Mesothelial cell of epicardium (in vitro differentiated cells): ENCODE data around the gene ZNF281. TPM values are rescaled to one million over a fixed set of nuclear protein-coding genes. Genes with fewer than 3 reads are reported as not detected.
"Not testable (repeated sequence)": the region's sequence is repeated elsewhere in the genome, so short reads cannot be mapped to it uniquely, and the experiment has no call there.

Experiments
- DNase-seq, 2 experiments: peaks; one replicate each; pipeline ENCODE4 v3.0.0; 2021; ENCODE audit warnings: low spot score in 2 of 2; ENCODE audit not compliant: unreplicated experiment in 2 of 2
- H3K27ac Mint-ChIP-seq: 2 replicates; pipeline ENCODE4 v1.8.0; 2021; ENCODE audit warnings: mixed read lengths
- H3K27me3 Mint-ChIP-seq: 2 replicates; pipeline ENCODE4 v1.8.0; 2021; ENCODE audit warnings: low read depth, mixed read lengths
- H3K36me3 Mint-ChIP-seq: 2 replicates; pipeline ENCODE4 v1.8.0; 2021; ENCODE audit warnings: mixed read lengths
- H3K4me1 Mint-ChIP-seq: 2 replicates; pipeline ENCODE4 v1.8.0; 2021; ENCODE audit warnings: mixed read lengths
- H3K4me3 Mint-ChIP-seq: 2 replicates; pipeline ENCODE4 v1.8.0; 2021; ENCODE audit warnings: mild to moderate bottlenecking, moderate library complexity, mixed read lengths
- H3K9me3 Mint-ChIP-seq: 2 replicates; pipeline ENCODE4 v1.8.0; 2021; ENCODE audit warnings: mixed read lengths
- CTCF ChIP-seq: fragments of 200-600 bp; sonication (generic); IDR thresholded peaks from one replicate; pipeline ENCODE4 v1.5.0; 2021; ENCODE audit warnings: antibody characterized with exemption; ENCODE audit not compliant: unreplicated experiment
- total RNA-seq: library from RNA; stranded (reverse); gene quantifications from 3 replicates; pipeline ENCODE4 v1.2.1, GENCODE V29; 2021

ZNF281 gene
- total RNA-seq, 1 donor from 2014 or later: 26.5 TPM

- H3K27me3 Mint-ChIP-seq: no peaks in the 10 kb centered on the region
- peaks cover 13% of the 10 kb centered on the region for H3K4me1 Mint-ChIP-seq
- no peak for TF ChIP-seq CTCF
- no peak overlapping the region for H3K4me3 Mint-ChIP-seq
- no peak for DNase-seq
- H3K36me3 Mint-ChIP-seq: no peaks in the 10 kb centered on the region
- no peaks in the 10 kb centered on the region for H3K9me3 Mint-ChIP-seq
- no peak overlapping the region for H3K27ac Mint-ChIP-seq
These were observed 47.4 kb downstream of the ZNF281 start for GRCh38 chr1:200362421-200362820.

- H3K27ac Mint-ChIP-seq: no peak overlapping the region
- no peaks in the 10 kb centered on the region for H3K9me3 Mint-ChIP-seq
- no peak for TF ChIP-seq CTCF
- H3K27me3 Mint-ChIP-seq: no peaks in the 10 kb centered on the region
- no peak overlapping the region for H3K4me3 Mint-ChIP-seq
- no peaks in the 10 kb centered on the region for H3K36me3 Mint-ChIP-seq
- DNase-seq: no peak
- H3K4me1 Mint-ChIP-seq: peaks cover 9% of the 10 kb centered on the region
These were observed 50.1 kb downstream of the ZNF281 start for GRCh38 chr1:200359610-200360163.

GRCh38 chr1:200357925-200358324 lies 51.9 kb downstream of the ZNF281 start:
- H3K9me3 Mint-ChIP-seq, DNase-seq, H3K36me3 Mint-ChIP-seq, H3K27ac Mint-ChIP-seq, H3K4me3 Mint-ChIP-seq, H3K27me3 Mint-ChIP-seq, H3K4me1 Mint-ChIP-seq: not testable (repeated sequence)

GRCh38 chr1:200355801-200356200 lies 54.0 kb downstream of the ZNF281 start:
- DNase-seq: no peak
- H3K4me1 Mint-ChIP-seq: peaks cover 18% of the 10 kb centered on the region
- H3K36me3 Mint-ChIP-seq: no peaks in the 10 kb centered on the region
- no peak overlapping the region for H3K27ac Mint-ChIP-seq
- no peak for TF ChIP-seq CTCF
- H3K27me3 Mint-ChIP-seq: no peaks in the 10 kb centered on the region
- no peaks in the 10 kb centered on the region for H3K9me3 Mint-ChIP-seq
- no peak overlapping the region for H3K4me3 Mint-ChIP-seq

Other genes starting within 250 kb of the ZNF281 start
- 5.1 to 5.7 TPM (median 5.5 TPM) in 3 replicates for gene KIF14, start 210.7 kb upstream of the ZNF281 start, total RNA-seq